NCI-H446 (cell line): ENCODE data around the gene OLIG3.
A peak's percentile ranks its signal among the peaks of the same experiment; 100 is the strongest.

Experiments
- DNase-seq, 2 experiments: peaks; one replicate each; lab custom pipeline; 2025; lab: John Stamatoyannopoulos, UW

OLIG3 gene

GRCh38 chr6:137471497-137471896, 22.7 kb downstream of the OLIG3 start:
- DNase-seq: peak; percentile 62 to 90

GRCh38 chr6:137467211-137467610, 27.0 kb downstream of the OLIG3 start:
- no peak for DNase-seq

- DNase-seq: no peak
Measured at GRCh38 chr6:137465378-137466009, 28.7 kb downstream of the OLIG3 start.

GRCh38 chr6:137452333-137452894, 41.8 kb downstream of the OLIG3 start:
- no peak for DNase-seq

GRCh38 chr6:137443901-137444300, 50.3 kb downstream of the OLIG3 start:
- no peak for DNase-seq
